HT1080 (cell line): ENCODE data around the gene CYP26C1. TPM values are rescaled to one million over a fixed set of nuclear protein-coding genes. Genes with fewer than 3 reads are reported as not detected.

Source experiments
- DNase-seq: peaks from one replicate; pipeline ENCODE4 v3.0.0-alpha.2; 2015; ENCODE audit warnings: low read depth
- total RNA-seq: library from RNA; depleted of rRNA; stranded (reverse); fragments of >200 nt; shearing (Covaris generic); gene quantifications from 2 replicates; pipeline ENCODE4 v1.2.3, GENCODE V29; 2014

The CYP26C1 gene
- total RNA-seq, 1 experiment from 2014 or later: not detected

DNA sequence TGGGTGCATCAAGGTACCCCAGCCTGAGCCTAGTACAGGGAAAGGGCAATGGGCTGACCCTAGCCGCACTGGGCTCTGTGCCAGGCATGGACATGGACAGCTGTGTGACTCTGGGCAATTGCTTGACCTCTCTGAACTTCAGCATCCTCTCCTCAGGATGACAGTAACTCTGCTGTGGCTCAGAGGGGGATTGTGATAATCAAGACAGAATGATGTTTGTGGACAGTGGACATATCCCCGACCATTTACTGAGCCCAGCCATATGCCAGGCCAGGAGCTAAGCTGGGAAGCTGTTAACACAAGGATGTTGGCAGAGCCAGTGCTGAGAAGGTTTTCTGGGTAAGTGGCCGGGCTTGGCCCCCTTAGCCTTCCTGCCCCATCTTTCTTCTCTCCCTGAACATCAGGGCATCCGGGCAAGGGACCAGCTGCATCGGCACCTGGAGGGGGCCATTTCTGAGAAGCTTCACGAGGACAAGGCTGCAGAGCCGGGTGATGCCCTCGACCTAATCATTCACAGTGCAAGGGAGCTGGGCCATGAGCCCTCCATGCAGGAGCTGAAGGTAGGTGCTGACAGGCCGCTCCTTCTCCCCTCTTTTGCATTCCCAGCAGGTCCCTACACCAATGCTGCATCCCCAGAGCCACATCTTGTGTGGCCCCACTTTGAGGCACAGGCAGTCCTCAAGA is 3.5 kb downstream of the CYP26C1 start:
- DNase-seq: no peak

DNA sequence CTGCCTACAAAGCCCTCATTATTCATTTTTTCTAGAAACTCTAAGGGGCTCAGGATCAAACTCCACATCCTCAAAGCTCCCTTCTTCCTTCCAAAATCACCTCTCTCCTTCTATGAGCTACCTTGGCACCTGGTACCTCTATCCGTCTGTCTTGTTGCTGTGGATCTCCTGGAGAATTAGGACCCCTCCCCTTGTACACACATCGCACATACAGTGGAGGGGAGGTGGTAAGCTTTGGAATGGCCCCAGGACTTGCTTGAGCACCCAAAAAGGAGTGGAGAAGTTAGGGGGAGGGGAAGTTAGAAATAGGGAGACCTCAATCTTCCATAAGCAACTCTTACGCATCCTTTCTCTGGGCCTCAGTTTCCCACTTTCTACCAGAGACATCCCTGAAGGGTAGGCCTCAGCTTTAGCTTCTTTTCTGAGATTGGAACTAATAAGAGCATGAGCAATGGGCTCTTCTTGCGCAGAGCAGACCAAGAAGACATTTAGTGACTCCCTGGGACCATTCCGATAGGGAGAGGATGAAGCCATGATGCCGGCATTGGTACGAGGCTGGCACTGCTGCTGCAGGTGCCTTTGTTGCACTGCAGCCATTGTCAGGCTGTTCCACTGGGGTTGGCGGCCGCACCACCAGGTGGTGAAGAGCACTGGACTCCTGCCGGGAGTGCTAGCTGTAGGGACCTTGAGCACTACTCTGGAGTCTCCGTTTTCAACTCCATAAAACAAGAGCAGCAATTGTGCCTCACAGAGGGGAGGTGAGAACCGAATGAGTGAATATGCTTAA is 4.5 kb downstream of the CYP26C1 start:
- DNase-seq: no peak

DNA sequence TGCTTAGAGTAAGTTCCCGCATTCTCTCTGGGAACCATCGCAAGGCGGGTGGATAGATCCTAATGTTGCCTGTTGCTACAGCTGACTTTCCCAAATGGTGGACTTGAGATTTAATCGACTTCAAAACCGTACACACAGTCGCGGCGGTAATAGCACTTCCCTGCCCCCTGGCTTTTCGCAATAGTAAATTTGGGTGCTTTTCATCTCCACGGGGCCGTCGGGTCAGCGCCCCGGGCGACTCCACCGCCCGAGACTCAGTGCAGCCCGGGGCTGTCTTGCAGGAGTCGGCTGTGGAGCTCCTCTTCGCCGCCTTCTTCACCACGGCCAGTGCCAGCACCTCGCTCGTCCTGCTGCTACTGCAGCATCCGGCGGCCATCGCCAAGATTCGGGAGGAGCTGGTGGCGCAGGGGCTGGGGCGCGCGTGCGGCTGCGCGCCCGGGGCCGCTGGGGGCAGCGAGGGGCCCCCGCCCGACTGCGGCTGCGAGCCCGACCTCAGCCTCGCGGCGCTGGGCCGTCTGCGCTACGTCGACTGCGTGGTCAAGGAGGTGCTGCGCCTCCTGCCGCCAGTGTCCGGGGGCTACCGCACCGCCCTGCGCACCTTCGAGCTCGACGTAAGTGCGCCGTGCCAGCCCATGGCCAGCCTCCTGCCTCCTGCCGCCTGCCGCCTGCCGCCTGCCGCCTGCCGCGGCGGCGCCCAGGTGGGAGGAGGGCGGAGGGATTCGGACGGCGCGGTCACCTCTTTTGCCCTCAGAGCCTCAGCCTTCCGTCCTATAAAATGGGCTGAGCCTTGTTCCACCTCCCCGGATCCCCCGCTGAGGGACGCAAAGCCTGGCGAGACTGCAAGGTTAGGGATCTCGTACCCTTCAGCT is 5.3 kb downstream of the CYP26C1 start:
- no peak for DNase-seq

DNA sequence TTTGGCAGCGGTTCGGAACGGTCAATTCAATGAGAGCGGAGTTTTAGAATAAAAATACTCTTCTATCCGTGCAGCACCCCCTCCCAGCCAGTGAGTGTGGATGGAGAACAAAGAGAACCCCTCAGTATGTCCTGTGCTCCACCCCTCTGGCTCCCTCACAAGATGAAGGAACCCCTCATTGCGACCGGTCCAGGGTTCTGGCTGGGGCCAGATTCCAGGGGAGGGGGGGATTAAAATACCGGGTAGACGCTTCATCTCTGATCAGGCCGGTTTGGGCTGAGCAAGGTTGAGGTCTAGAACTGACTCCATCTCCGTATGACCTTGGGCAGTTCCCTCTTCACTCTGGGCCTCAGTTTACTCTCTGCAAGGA is 5.9 kb downstream of the CYP26C1 start:
- no peak for DNase-seq

DNA sequence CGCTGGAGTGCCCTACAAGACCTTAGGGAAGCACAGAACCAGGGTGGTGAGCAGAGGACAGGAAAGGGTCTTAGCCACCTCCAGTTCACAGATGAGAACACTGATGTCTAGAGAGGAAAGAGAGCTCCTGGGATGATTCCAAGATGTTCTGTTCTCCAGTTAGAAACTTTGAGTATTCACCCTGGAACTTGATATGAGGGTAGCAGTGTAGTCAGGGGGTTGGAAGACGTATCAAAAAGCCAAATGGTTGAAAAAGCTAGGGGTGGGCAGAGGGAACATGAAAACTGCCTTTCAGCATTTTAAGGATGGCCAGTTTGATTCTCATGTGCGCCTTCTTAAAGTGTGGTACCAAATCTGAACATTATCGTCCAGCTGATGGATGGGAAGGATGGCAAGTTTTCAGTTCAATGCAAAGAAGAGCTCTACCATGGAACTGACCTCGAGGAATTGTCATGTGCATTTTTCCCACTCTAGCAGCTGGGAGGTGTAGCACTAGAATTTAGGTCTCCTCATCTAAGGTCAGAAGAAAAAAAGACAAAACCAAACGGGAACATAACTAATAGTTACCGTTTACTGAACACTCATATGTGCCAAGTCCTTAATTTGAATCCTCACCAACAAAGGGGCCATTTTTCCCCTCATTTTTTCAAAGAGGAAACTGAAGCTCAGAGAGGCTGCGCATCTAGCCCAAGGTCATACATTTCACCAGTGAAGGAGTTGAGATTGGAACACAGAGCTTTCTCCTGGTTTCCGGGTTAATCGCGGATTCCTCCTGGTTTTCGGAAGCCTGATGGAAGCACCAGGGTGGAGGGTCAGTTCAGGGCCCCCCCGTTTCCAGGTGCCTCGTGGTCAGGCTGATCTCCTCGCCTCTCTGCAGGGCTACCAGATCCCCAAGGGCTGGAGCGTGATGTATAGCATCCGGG is 7.1 kb downstream of the CYP26C1 start:
- DNase-seq: no peak

DNA sequence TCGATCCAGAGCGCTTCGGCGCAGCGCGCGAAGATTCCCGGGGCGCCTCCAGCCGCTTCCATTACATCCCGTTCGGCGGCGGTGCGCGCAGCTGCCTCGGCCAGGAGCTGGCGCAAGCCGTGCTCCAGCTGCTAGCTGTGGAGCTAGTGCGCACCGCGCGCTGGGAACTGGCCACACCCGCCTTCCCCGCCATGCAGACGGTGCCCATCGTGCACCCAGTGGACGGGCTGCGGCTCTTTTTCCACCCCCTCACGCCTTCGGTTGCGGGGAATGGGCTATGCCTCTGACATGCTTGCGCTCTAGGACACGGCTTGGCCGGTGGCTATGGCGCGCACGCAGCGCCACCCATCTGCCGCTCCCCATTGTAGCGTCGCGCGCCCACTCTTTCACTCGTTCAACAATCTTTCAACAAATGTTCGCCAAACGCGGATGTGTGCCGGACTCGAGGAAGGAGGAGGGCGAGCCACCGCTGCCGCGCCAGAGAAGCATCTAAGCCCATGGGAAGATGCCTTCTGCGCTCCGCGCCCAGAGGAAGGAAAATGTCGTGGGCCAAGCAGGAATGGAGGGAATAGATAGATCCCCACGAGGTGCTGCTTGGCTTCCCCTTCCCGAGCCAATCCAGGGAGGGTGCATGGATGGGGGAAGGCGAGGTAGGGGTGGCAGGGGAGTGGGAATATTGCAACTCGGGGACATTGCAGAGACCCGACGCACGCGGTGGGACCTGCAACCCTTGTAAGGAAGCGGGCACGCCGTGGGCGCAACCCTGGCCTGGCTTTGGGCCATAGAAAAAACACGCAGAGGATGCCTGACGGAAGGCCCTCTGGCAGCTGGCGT is 8.0 kb downstream of the CYP26C1 start:
- no peak for DNase-seq

DNA sequence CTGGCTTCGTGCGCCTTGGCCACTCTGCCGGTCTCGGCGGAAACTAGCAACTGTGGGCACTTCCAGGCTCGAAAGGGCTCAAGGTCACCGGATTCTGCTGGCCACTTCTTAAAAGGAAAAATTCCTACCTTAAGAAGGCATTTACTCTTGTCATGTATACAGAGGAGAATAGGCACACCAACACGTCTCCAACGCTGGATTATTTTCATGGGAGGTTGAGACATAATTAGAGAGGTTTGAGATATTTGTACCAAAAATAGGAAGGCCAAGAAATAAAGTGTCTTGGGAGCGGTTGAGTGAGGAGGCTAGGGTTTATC is 8.6 kb downstream of the CYP26C1 start:
- DNase-seq: no peak

DNA sequence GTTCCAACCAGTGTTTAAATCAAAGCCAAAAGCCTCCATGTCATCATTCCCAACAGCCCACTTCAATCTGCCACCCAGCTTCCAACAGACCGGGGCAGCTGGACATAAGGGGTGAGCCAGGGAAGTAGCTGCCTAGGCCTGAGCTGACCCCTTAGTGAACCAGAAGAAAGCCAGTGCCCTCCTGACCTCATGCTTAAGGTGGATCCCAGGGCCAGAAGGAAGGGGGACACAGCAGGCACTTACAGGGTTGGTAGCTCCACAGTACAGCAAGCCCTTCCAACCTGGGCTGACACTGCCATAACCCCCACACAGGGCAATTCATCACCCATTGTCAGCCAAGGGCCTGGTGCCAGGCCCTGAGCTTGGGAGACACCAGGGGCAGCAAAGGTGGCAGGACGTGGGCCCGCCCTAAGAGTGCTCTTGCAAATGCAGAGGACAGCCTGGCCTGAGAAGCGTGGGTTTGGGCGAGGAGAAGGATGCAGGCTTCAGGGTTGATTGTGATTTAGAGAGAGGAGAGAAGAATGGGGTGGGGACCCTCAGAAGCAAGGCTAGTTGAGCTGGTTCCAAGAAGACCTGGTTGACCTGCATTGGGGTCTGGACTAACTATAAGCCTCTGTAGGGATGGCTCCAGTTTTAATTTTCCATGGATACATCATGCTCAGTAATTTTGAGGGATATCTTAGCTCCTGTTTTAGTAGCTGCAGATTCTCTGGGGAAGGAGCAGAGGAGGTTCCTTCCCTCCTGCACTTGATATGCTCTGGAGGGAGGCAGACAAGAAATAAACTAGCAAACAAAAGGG is 10.0 kb downstream of the CYP26C1 start:
- DNase-seq: no peak

DNA sequence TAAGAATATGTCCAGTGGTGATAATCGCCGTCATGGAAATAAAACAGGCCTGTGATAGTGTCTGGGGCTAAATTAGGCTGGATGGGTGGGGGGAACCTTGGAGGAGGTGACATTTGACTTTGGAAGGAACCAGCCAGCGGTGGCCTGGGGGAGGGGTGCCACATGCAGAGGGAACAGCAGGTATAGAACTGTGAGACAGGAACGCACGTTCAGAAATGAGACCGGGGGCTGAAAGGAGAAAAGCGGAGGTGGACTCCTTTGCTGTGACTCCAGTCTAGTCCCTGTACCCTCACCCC is 10.5 kb downstream of the CYP26C1 start:
- DNase-seq: no peak

DNA sequence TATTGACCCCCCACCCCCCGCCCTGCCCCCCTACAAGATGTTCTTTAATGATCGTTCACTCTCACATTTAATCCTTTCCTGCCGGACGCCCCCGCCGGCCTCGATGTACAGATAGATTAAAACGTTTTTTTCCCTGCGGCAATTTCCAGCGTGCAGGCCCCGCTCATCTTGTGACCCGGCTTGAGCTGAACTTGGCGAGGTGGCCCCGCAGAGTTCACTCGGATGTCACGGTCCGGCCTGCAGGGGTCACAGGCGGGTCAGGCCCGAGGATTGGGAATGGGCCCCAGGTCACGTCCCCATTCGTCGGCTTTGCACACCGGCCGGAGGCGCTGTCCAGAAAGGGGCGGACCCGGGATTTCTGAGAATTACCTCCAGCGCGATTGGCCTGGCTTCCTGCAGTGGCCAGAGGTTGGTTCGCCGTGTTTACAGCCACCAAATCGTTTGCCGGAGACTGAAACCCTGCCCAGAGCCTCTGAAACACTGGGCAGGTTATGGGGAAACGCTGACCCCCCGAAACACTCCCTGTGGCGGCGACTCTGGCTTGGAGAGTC is 11.2 kb downstream of the CYP26C1 start:
- DNase-seq: no peak

DNA sequence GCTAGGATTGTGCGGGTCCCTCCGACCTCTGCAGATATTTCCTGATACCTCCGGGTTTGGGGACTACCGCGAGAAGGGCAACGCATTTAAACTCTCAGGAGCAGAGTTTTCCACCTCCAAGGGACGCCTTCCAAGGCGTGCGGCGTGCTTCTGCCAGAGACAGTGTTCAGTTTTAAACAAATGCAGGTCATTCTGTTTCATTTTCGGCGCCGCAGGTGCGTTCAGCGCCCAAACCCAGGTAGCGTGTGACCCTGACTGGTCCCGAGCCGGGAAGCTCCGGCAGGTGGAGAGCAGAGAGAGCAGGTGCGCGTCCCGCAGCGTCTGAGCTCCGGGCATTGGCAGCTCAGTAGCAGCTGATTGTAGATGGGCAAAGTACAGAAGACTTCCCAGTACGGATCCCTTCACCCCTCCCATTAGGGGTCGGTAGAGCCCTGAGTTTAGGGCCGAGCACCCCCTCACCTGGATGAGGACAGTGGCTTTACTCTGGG is 11.7 kb downstream of the CYP26C1 start:
- DNase-seq: no peak

DNA sequence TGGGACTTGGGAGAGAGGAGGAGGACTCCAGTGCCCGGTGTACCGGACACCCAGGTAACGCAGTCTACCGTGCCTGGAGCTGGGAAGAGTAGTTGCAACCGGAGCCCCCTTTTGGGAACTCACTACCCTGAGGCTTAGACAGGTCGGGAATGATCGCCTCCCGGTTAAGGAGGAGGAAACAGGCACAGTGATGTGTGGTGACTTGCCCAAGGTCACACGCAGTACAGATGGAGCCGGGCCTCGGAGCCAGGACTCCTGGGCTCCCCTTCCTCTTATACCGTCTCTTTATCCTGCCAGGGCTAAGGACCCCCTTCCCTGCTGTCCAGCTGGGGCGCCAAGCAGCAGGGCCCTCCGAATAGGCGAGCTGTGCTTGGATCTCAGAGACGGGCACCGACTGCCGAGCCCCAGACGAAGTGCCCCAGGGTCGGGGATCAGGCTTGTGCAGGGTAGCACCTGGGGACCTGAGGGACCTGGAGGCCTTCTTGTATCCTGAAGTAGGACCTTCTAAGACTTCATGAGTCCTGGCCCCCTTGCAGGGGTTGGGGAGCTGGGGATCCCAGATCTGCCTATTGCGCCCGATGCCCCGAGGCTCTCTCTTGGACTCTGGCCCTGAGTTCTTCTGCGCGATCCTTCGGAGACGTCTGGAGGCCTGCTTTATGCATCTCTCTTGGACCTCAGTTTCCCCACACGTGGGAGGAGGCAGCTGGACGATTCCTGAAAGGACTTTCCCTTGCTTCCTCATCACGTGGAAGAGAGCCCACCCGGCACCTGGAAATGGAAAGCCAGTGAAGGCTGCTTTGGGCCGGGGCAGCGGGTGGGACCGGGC is 12.3 kb downstream of the CYP26C1 start:
- no peak for DNase-seq

DNA sequence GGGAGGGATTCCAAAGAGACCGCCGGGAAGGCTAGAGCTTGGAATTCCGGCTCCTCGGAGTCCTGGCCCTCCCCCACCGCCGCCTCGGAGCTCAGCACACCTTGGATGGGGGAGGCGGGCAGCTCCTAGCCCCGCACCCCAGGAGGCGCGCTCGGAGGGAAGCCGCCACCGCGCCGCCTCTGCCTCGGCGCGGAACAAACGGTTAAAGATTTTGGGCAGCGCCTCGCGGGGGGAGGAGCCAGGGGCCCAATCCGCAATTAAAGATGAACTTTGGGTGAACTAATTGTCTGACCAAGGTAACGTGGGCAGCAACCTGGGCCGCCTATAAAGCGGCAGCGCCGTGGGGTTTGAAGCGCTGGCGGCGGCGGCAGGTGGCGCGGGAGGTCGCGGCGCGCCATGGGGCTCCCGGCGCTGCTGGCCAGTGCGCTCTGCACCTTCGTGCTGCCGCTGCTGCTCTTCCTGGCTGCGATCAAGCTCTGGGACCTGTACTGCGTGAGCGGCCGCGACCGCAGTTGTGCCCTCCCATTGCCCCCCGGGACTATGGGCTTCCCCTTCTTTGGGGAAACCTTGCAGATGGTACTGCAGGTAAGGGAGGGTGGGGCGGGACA is 13.0 kb downstream of the CYP26C1 start, which contains the start of gene CYP26A1:
Gene CYP26A1 (plus strand): TSS at position 355 of the 608 bp plus-strand sequence. CDS start 42 bp downstream, at position 397.
- no peak for DNase-seq

DNA sequence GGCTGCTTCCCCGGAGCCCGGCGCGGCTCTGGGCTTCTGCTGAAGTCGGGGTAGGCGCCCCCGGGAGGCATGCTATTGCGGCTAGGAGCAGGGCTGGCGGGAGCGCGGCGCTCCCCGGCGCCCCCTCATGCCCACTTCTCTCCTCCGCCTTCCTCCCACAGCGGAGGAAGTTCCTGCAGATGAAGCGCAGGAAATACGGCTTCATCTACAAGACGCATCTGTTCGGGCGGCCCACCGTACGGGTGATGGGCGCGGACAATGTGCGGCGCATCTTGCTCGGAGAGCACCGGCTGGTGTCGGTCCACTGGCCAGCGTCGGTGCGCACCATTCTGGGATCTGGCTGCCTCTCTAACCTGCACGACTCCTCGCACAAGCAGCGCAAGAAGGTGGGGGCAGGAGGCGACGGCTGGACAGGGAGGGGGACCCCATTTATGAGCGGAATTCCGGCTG is 13.6 kb downstream of the CYP26C1 start:
- no peak for DNase-seq

DNA sequence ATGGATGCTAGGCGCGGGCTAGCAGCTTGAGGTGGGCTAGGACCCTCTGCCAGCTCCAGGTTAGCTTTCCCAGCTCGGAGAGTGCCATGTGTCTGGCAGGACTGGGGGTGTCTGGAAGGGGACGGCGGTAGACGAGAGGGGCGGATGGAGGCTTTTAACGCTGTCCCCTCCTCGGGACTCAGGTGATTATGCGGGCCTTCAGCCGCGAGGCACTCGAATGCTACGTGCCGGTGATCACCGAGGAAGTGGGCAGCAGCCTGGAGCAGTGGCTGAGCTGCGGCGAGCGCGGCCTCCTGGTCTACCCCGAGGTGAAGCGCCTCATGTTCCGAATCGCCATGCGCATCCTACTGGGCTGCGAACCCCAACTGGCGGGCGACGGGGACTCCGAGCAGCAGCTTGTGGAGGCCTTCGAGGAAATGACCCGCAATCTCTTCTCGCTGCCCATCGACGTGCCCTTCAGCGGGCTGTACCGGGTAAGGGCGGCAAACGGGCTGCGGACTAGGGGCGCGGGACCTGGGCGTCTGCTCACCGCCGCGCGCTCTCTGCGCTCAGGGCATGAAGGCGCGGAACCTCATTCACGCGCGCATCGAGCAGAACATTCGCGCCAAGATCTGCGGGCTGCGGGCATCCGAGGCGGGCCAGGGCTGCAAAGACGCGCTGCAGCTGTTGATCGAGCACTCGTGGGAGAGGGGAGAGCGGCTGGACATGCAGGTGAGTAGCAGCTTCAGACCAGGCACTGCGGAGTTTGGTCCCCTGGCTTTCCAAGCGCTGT is 14.2 kb downstream of the CYP26C1 start:
- no peak for DNase-seq

DNA sequence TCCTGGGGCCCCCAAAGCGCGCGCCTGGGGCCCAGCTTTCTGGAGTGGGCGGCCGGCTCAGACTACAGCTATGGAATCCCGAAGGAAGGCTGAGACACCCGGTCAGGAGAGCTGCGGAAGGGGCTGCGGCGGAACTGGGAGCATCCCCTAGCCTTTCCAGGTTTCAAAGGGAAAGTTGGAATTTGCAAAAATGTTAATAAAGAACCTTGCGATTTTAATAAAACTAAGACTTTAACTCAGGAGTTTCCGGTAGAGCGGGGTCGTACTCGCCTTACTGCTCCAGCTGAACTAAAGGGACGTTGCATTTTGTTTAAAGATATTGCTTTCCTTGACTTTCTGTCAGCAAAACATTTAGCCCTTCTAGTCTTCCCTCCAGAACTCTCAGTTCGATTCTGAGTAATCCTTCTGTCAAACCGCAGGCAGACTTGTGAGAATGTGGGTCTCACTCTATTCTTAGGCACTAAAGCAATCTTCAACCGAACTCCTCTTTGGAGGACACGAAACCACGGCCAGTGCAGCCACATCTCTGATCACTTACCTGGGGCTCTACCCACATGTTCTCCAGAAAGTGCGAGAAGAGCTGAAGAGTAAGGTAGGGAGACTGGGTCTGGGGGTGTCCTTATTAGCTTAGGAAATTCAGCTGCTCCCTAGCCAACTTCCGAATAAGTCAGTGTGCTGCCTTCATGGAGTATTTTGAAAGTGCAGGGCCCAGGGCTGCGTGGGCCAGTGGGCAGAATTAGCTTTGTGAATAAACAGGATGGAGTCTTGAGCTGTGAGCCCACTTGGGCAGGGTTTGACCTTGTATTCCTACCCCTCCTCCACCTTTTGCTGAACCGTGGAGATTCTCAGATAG is 15.0 kb downstream of the CYP26C1 start:
- DNase-seq: no peak
